IMR-90 (cell line): ENCODE data around the gene EIF2B5. TPM values are rescaled to one million over a fixed set of nuclear protein-coding genes. Genes with fewer than 3 reads are reported as not detected.

Experiments used
- ATAC-seq: fragments of 200-7000 bp; cut with Tn5 transposase; 2 replicates; pipeline ENCODE4 v1.9.1; 2020; ENCODE audit warnings: low read depth, mild to moderate bottlenecking, moderate library complexity
- BruUV-seq: library from RNA; stranded (reverse); fragments of 400-500 nt; replicated peaks from 2 replicates; lab custom pipeline; 2021; lab: Mats Ljungman, UMichigan
- CTCF ChIA-PET: fragments of 300-600 bp; formaldehyde crosslinking; extraction: SDS; loops from one replicate; lab custom pipeline; 2021; ENCODE audit warnings: antibody characterized with exemption; lab: Yijun Ruan, JAX
- POLR2A ChIA-PET: fragments of 300-600 bp; sonication (Branson Sonifier 250); formaldehyde crosslinking; loops from one replicate; lab custom pipeline; 2022; ENCODE audit warnings: antibody characterized with exemption; ENCODE audit not compliant: unreplicated experiment; lab: Charles Lee
- DNase-seq: peaks from one replicate; pipeline ENCODE4 v3.0.0; 2013
- H2AFZ ChIP-seq: replicated peaks from 2 replicates; pipeline ENCODE3; 2013; ENCODE audit warnings: low read length, mild to moderate bottlenecking; ENCODE audit not compliant: poor library complexity
- H2AK5ac ChIP-seq: 2 replicates; pipeline ENCODE4 v1.6.1; 2013; ENCODE audit warnings: low read depth, low read length, inconsistent platforms
- H2AK9ac ChIP-seq: replicated peaks from 2 replicates; pipeline ENCODE3; 2013; ENCODE audit warnings: mild to moderate bottlenecking, low read depth, low read length, moderate library complexity; ENCODE audit not compliant: poor library complexity
- H2BK120ac ChIP-seq: 2 replicates; pipeline ENCODE4 v1.6.1; 2013; ENCODE audit warnings: low read depth, low read length, inconsistent platforms
- H2BK15ac ChIP-seq: 3 replicates; pipeline ENCODE4 v1.6.1; 2013; ENCODE audit warnings: low read depth, low read length, inconsistent platforms
- H2BK20ac ChIP-seq: 2 replicates; pipeline ENCODE4 v1.6.1; 2013; ENCODE audit warnings: low read depth, mild to moderate bottlenecking, inconsistent platforms, low read length, moderate library complexity
- H2BK5ac ChIP-seq: 2 replicates; pipeline ENCODE4 v1.6.1; 2013; ENCODE audit warnings: mild to moderate bottlenecking, low read depth, low read length, inconsistent platforms; ENCODE audit not compliant: poor library complexity, severe bottlenecking
- H3K14ac ChIP-seq: replicated peaks from 2 replicates; pipeline ENCODE4 v1.6.1; 2013; ENCODE audit warnings: low read depth, low read length, inconsistent platforms
- H3K18ac ChIP-seq: 2 replicates; pipeline ENCODE4 v1.6.1; 2013; ENCODE audit warnings: low read depth, low read length, control low read depth
- H3K23ac ChIP-seq: 2 replicates; pipeline ENCODE4 v1.6.1; 2013; ENCODE audit warnings: low read depth, low read length, inconsistent platforms
- H3K27ac ChIP-seq: 2 replicates; pipeline ENCODE4 v1.5.1; 2013; ENCODE audit warnings: mild to moderate bottlenecking, control low read depth, low read length; ENCODE audit not compliant: insufficient read depth
- H3K27me3 ChIP-seq: 2 replicates; pipeline ENCODE4 v1.6.1; 2013; ENCODE audit warnings: low read length; ENCODE audit not compliant: control insufficient read depth, insufficient read depth
- H3K36me3 ChIP-seq: 2 replicates; pipeline ENCODE4 v1.6.1; 2013; ENCODE audit warnings: low read length, mixed read lengths; ENCODE audit not compliant: control insufficient read depth, insufficient read depth
- H3K4ac ChIP-seq: 2 replicates; pipeline ENCODE4 v1.6.1; 2013; ENCODE audit warnings: low read depth, low read length, inconsistent platforms
- H3K4me1 ChIP-seq: 2 replicates; pipeline ENCODE4 v1.6.1; 2013; ENCODE audit warnings: low read length, mixed read lengths; ENCODE audit not compliant: control insufficient read depth, insufficient read depth
- H3K4me2 ChIP-seq: 2 replicates; pipeline ENCODE4 v1.6.1; 2013; ENCODE audit warnings: low read depth, mild to moderate bottlenecking, control low read depth, low read length, moderate library complexity
- H3K4me3 ChIP-seq: 2 replicates; pipeline ENCODE4 v1.5.1; 2013; ENCODE audit warnings: low read depth, mild to moderate bottlenecking, control low read depth, low read length, moderate library complexity; ENCODE audit not compliant: insufficient read depth
- H3K56ac ChIP-seq: 2 replicates; pipeline ENCODE4 v1.6.1; 2013; ENCODE audit warnings: low read length, inconsistent platforms; ENCODE audit not compliant: insufficient read depth; ENCODE audit errors: extremely low read depth
- H3K79me1 ChIP-seq, 2 experiments: 2 replicates each; pipeline ENCODE4 v1.6.1; 2013; ENCODE audit warnings: low read length in 2 of 2, inconsistent platforms in 1 of 2, low read depth in 1 of 2
- H3K9ac ChIP-seq: 2 replicates; pipeline ENCODE4 v1.6.1; 2013; ENCODE audit warnings: low read depth, low read length, control low read depth
- H3K9me1 ChIP-seq: 2 replicates; pipeline ENCODE4 v1.6.1; 2013; ENCODE audit warnings: low read length, inconsistent platforms; ENCODE audit not compliant: insufficient read depth
- H3K9me3 ChIP-seq: 2 replicates; pipeline ENCODE4 v1.6.1; 2013; ENCODE audit warnings: low read length; ENCODE audit not compliant: control insufficient read depth, insufficient read depth
- H4K20me1 ChIP-seq: 2 replicates; pipeline ENCODE4 v1.6.1; 2013; ENCODE audit warnings: low read length, inconsistent platforms; ENCODE audit not compliant: insufficient read depth
- H4K5ac ChIP-seq: 2 replicates; pipeline ENCODE4 v1.6.1; 2013; ENCODE audit warnings: mild to moderate bottlenecking, low read depth, low read length, control low read depth
- H4K8ac ChIP-seq, 2 experiments: 2 replicates each; pipeline ENCODE4 v1.6.1; 2013; ENCODE audit warnings: low read depth in 2 of 2, low read length in 2 of 2, control low read depth in 1 of 2, inconsistent platforms in 1 of 2
- H4K91ac ChIP-seq: 2 replicates; pipeline ENCODE4 v1.6.1; 2013; ENCODE audit warnings: low read depth, low read length, inconsistent platforms; ENCODE audit not compliant: insufficient read depth
- CEBPB ChIP-seq: IDR thresholded peaks from 2 replicates; pipeline ENCODE4 v1.6.1; 2012; ENCODE audit warnings: low read depth, low read length, improper control_type of control experiment
- POLR2A ChIP-seq: IDR thresholded peaks from 2 replicates; pipeline ENCODE4 v1.6.1; 2012; ENCODE audit warnings: mild to moderate bottlenecking, low read depth, low read length
- USF2 ChIP-seq: fragments of 150-350 bp; IDR thresholded peaks from 2 replicates; pipeline ENCODE4 v1.6.1; 2017; ENCODE audit warnings: mild to moderate bottlenecking, antibody characterized with exemption, low read length, low read depth
- WGBS, 2 experiments: methylation state at CpG; one replicate each; pipeline versions ENCODE4 v1.1.5 to v1.1.7; 2013; ENCODE audit warnings: missing lambda C conversion rate in 2 of 2; ENCODE audit not compliant: insufficient read length in 1 of 2; ENCODE audit errors: extremely low coverage in 2 of 2; 5-methylcytosine and 5-hydroxymethylcytosine counted together
- dilution Hi-C: fragments of 300-500 bp; cut with HindIII; formaldehyde crosslinking; loops from one replicate; pipeline ENCODE4 v1.14.3; 2018; ENCODE audit warnings: low sequenced_read_pairs; ENCODE audit not compliant: unreplicated experiment
- in situ Hi-C: fragments of 300-500 bp; cut with MboI; formaldehyde crosslinking; loops from 3 replicates; pipeline ENCODE4 v1.14.3; 2019; ENCODE audit warnings: low sequenced_read_pairs, inconsistent platforms, mixed read lengths
- intact Hi-C: fragments of 100-400 bp; cut with micrococcal nuclease; formaldehyde crosslinking; loops from 2 replicates; pipeline ENCODE4 v1.10.0; 2022
- polyA plus RNA-seq, 3 experiments: library from polyadenylated mRNA; depleted of rRNA; stranded (reverse); fragments of >200 nt; gene quantifications; 2 replicates each; pipeline ENCODE4 v1.2.3, GENCODE V29; 2012; ENCODE audit warnings: low replicate concordance in 1 of 3
- total RNA-seq: library from RNA; depleted of rRNA; stranded (reverse); fragments of >200 nt; gene quantifications from 2 replicates; pipeline ENCODE4 v1.2.3, GENCODE V29; 2012

The EIF2B5 gene
- total and polyA plus RNA-seq, 2 of the 4 experiments (the other 2 are of a cell fraction), result 31.7 to 37.6 TPM

DNA sequence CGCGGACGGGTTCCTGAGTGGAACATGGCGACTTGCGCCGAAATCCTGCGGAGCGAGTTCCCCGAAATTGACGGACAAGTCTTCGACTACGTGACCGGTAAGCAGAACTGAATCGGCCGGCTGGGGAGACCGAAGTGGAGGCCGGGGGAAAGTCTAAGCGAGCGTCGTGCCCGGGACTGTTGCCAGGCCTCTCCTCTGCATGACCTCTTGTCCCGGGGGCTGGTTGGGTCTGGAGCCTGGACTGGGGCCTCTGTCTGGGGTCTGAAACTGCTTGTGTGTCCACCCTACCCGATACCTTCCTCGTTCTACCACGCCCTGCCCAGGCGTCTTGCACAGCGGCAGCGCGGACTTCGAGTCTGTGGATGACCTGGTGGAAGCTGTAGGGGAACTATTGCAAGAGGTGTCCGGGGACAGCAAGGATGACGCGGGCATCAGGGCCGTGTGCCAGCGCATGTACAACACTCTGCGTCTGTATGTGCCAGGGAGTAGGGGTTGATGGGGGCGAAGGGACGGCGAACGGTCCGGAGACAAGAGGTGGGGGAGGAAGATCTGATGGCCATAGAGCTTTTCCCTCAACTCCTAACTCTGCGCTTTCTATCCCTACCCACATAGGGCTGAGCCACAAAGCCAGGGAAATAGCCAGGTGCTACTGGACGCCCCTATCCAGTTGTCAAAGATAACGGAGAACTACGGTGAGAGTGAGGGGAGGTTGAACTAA, 51.2 kb downstream of the EIF2B5 start, which contains the start of gene ABCF3:
TSS of gene ABCF3 (plus strand) at position 16 of the 718 bp plus-strand sequence. CDS start at position 25, 9 bp downstream.
- H2AFZ ChIP-seq, result peak within 1 kb of the TSS; percentile 95
- H3K18ac ChIP-seq, result no peak within 1 kb of the TSS; the same call in 1 of the 2 replicates
- H2BK15ac ChIP-seq, result no peak within 1 kb of the TSS
- no peak within 1 kb of the TSS for H2BK20ac ChIP-seq
- dilution Hi-C loops (no loop called here), in situ Hi-C loops (no loop called here), intact Hi-C loops (loop anchor here (2.0 kb wide), 1 partner anchor 62 kb away; the partner anchor contains the start of genes ALG3 and EEF1AKMT4)
- H2AK5ac ChIP-seq, result peak within 1 kb of the TSS; percentile 82
- ChIA-PET CTCF (interaction anchor here (1.0 kb wide), 1 partner anchor 26 kb away, joined by 3 read pairs; no protein-coding TSS in a partner anchor), POLR2A (interaction anchor here (1.0 to 1.6 kb wide), 2 partner anchors 10 to 28 kb away, joined by 6 to 11 read pairs; no protein-coding TSS in a partner anchor)
- H3K36me3 ChIP-seq, result peaks cover 61% of the 10 kb centered on the region
- H3K14ac ChIP-seq, result peak within 1 kb of the TSS; percentile 80
- ATAC-seq, result peak; percentile 44
- peak within 1 kb of the TSS; percentile 32; the same call in 1 of the 2 replicates for H4K5ac ChIP-seq
- no peaks in the 10 kb centered on the region for H3K9me3 ChIP-seq
- H3K27ac ChIP-seq, result peak within 1 kb of the TSS; percentile 73
- H3K56ac ChIP-seq, result peak within 1 kb of the TSS; percentile 63
- no TSS peak for BruUV-seq
- TF ChIP-seq POLR2A (peak; percentile 57; the same call in 1 of the 2 replicates), USF2 (no peak), CEBPB (peak; percentile 60; the same call in 1 of the 2 replicates)
- peak; percentile 54 for DNase-seq
- peaks cover 20% of the 10 kb centered on the region for H4K20me1 ChIP-seq
- H2BK5ac ChIP-seq, result peak within 1 kb of the TSS; percentile 65
- peak within 1 kb of the TSS; percentile 65 for H4K91ac ChIP-seq
- H2BK120ac ChIP-seq, result no peak within 1 kb of the TSS
- H3K27me3 ChIP-seq, result no peaks in the 10 kb centered on the region
- H3K4ac ChIP-seq, result peak within 1 kb of the TSS; percentile 88
- peak within 1 kb of the TSS; percentile 66 to 92 for H4K8ac ChIP-seq
- H3K79me1 ChIP-seq, result peaks cover 35 to 58% of the 10 kb centered on the region in 2 experiments
- H3K4me3 ChIP-seq, result peak within 1 kb of the TSS; percentile 67
- peak within 1 kb of the TSS; percentile 86 for H3K4me2 ChIP-seq
- 0 out of 2 replicates have a peak, but pooled peaks cover 8% of the 10 kb centered on the region for H3K9me1 ChIP-seq
- H3K9ac ChIP-seq, result peak within 1 kb of the TSS; percentile 78
- H3K4me1 ChIP-seq, result peaks cover 3% of the 10 kb centered on the region; the same call in 1 of the 2 replicates
- 0% methylated on average over 8 of the region's 45 CpGs; no CpG with 5 or more reads in 1 of the 2 experiments for WGBS, 2 experiments
- peak within 1 kb of the TSS; percentile 96 for H2AK9ac ChIP-seq
- H3K23ac ChIP-seq, result peak within 1 kb of the TSS; percentile 78; the same call in 1 of the 2 replicates
